OCI-LY7 (cell line): Measurements from ENCODE around the gene NSG1. TPM values are rescaled to one million over a fixed set of nuclear protein-coding genes. Genes with fewer than 3 reads are reported as not detected.

Experiments
- BruUV-seq: library from RNA; stranded (reverse); fragments of 400-500 nt; replicated peaks from 2 replicates; lab custom pipeline; 2021; lab: Mats Ljungman, UMichigan
- CTCF ChIA-PET: fragments of 300-600 bp; sonication (Branson Sonifier 250); formaldehyde crosslinking; loops from one replicate; lab custom pipeline; 2022; ENCODE audit warnings: antibody characterized with exemption; ENCODE audit not compliant: unreplicated experiment; lab: Charles Lee
- POLR2A ChIA-PET: fragments of 300-600 bp; sonication (Branson Sonifier 250); formaldehyde crosslinking; loops from one replicate; lab custom pipeline; 2022; ENCODE audit warnings: antibody characterized with exemption; lab: Charles Lee
- DNase-seq: peaks from one replicate; pipeline ENCODE4 v3.0.0-alpha.2; 2015; ENCODE audit warnings: low spot score
- H2AFZ ChIP-seq: fragments of 200-600 bp; sonication (generic), shearing (Covaris generic); 2 replicates; pipeline ENCODE4 v1.6.1; 2014; ENCODE audit warnings: mild to moderate bottlenecking, antibody characterized with exemption, low read length, moderate library complexity
- H3K27ac ChIP-seq: fragments of 200-600 bp; sonication (generic); 2 replicates; pipeline ENCODE4 v1.5.1; 2014; ENCODE audit warnings: mixed run types, low read depth, mild to moderate bottlenecking, moderate library complexity, low read length, inconsistent platforms; ENCODE audit not compliant: poor library complexity, severe bottlenecking
- H3K36me3 ChIP-seq: fragments of 200-600 bp; sonication (generic); 2 replicates; pipeline ENCODE4 v1.6.1; 2014; ENCODE audit warnings: mild to moderate bottlenecking, antibody characterized with exemption, low read length, moderate library complexity, mixed read lengths; ENCODE audit not compliant: insufficient read depth
- H3K4me1 ChIP-seq: fragments of 200-600 bp; sonication (generic); 2 replicates; pipeline ENCODE4 v1.5.1; 2014; ENCODE audit warnings: mild to moderate bottlenecking, low read length; ENCODE audit not compliant: insufficient read depth, poor library complexity, severe bottlenecking
- H3K4me2 ChIP-seq: fragments of 200-600 bp; sonication (generic); 2 replicates; pipeline ENCODE4 v1.6.1; 2014; ENCODE audit warnings: mild to moderate bottlenecking, low read length
- H3K4me3 ChIP-seq: fragments of 200-600 bp; sonication (generic); 2 replicates; pipeline ENCODE4 v1.5.1; 2014; ENCODE audit warnings: mild to moderate bottlenecking, low read depth, low read length; ENCODE audit not compliant: poor library complexity, severe bottlenecking
- H3K79me2 ChIP-seq: fragments of 200-600 bp; sonication (generic); 2 replicates; pipeline ENCODE4 v1.6.1; 2016; ENCODE audit warnings: low read depth, mild to moderate bottlenecking, low read length, moderate library complexity, mixed read lengths; ENCODE audit not compliant: insufficient read depth
- H3K9me2 ChIP-seq: fragments of 200-600 bp; sonication (generic); 2 replicates; pipeline ENCODE4 v1.6.1; 2016; ENCODE audit warnings: mild to moderate bottlenecking, low read length, mixed read lengths; ENCODE audit not compliant: insufficient read depth
- H3K9me3 ChIP-seq: fragments of 200-600 bp; sonication (generic); 2 replicates; pipeline ENCODE4 v1.6.1; 2014; ENCODE audit warnings: mild to moderate bottlenecking, mixed run types, low read length, mixed read lengths
- H4K20me1 ChIP-seq: fragments of 200-600 bp; sonication (generic); 2 replicates; pipeline ENCODE4 v1.6.1; 2014; ENCODE audit warnings: mild to moderate bottlenecking, antibody characterized with exemption, low read length, moderate library complexity, mixed read lengths; ENCODE audit not compliant: insufficient read depth
- EZH2phosphoT487 ChIP-seq: fragments of 200-600 bp; sonication (generic); IDR thresholded peaks from 2 replicates; pipeline ENCODE4 v1.6.1; 2018; ENCODE audit warnings: low read depth, borderline replicate concordance, mild to moderate bottlenecking, mixed run types, antibody characterized with exemption, low read length, moderate library complexity, mixed read lengths
- intact Hi-C: fragments of 100-400 bp; cut with micrococcal nuclease; formaldehyde crosslinking; loops from one replicate; pipeline ENCODE4 v1.10.0; 2022; ENCODE audit not compliant: unreplicated experiment
- total RNA-seq, 2 experiments: library from RNA; depleted of rRNA in 1 of 2; stranded (reverse); fragments of >200 nt in 1 of 2; shearing (Covaris generic) in 1 of 2; gene quantifications; 2 replicates each; pipeline ENCODE4 v1.2.3, GENCODE V29; 2014 to 2022
- TF ChIP-seq, protein P1 (sequence below): fragments of 200-600 bp; sonication (generic); conservative IDR thresholded peaks from 2 replicates; pipeline ENCODE4 v1.5.1; 2014; ENCODE audit warnings: mild to moderate bottlenecking, antibody characterized with exemption, low read length, moderate library complexity, mixed read lengths

The NSG1 gene
- total RNA-seq, 2 experiments from 2014 or later = 35.5 to 38.8 TPM

DNA sequence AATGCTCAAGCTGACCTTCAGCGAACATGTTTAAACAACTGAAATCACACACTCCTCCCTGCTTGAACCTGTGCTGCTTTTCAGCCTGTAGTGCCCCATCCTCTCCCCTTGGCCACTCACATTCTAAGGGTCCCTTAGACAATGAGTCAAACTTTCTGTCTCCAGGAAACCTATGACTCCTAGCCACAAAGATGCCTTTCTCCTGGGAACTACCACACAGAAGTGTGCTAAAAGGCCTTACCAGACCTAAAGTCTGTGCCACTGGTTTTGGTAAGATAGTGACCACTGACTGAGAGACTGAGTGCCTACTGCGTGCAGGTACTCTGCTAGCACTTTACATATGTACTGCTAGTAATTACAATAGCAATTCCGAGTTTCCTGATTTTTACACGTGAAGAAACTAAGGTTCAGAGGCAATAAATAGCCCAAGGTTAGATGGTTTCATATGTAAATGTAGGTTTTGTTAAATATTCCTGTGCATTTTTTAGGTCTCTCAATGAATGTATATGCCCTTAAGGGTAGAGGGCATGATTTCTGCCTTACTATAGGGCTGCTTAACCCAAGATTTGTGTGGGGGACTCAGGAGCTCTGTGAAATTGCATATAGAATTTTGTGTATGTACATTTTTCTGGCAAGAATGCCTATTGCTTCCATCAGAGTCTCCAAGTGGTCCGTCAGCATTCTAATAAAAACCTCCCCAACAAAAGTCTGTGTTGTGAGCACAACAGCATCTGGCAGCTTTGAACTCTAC is 71.1 kb downstream of the NSG1 start:
- Histone ChIP-seq H2AFZ (no peak overlapping the region), H4K20me1 (no peaks in the 10 kb centered on the region), H3K36me3 (peaks cover 53% of the 10 kb centered on the region), H3K9me3 (no peaks in the 10 kb centered on the region), H3K4me3 (no peak overlapping the region), H3K79me2 (no peaks in the 10 kb centered on the region), H3K27ac (no peak overlapping the region), H3K4me2 (peak overlapping the region; percentile 10; the same call in 1 of the 2 replicates), H3K4me1 (peaks cover 53% of the 10 kb centered on the region), H3K9me2 (no peaks in the 10 kb centered on the region)
- no peak for DNase-seq
- ChIA-PET CTCF (no interaction called here), POLR2A (interaction anchor here (0.6 to 1.2 kb wide), 3 partner anchors 8 to 116 kb away, joined by 3 to 4 read pairs (median 3); no protein-coding TSS in a partner anchor)
- intact Hi-C loops = no loop called here
- no peak for TF ChIP-seq EZH2phosphoT487
- TF ChIP-seq, protein P1, sequence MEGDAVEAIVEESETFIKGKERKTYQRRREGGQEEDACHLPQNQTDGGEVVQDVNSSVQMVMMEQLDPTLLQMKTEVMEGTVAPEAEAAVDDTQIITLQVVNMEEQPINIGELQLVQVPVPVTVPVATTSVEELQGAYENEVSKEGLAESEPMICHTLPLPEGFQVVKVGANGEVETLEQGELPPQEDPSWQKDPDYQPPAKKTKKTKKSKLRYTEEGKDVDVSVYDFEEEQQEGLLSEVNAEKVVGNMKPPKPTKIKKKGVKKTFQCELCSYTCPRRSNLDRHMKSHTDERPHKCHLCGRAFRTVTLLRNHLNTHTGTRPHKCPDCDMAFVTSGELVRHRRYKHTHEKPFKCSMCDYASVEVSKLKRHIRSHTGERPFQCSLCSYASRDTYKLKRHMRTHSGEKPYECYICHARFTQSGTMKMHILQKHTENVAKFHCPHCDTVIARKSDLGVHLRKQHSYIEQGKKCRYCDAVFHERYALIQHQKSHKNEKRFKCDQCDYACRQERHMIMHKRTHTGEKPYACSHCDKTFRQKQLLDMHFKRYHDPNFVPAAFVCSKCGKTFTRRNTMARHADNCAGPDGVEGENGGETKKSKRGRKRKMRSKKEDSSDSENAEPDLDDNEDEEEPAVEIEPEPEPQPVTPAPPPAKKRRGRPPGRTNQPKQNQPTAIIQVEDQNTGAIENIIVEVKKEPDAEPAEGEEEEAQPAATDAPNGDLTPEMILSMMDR = no peak
- no TSS peak for BruUV-seq

DNA sequence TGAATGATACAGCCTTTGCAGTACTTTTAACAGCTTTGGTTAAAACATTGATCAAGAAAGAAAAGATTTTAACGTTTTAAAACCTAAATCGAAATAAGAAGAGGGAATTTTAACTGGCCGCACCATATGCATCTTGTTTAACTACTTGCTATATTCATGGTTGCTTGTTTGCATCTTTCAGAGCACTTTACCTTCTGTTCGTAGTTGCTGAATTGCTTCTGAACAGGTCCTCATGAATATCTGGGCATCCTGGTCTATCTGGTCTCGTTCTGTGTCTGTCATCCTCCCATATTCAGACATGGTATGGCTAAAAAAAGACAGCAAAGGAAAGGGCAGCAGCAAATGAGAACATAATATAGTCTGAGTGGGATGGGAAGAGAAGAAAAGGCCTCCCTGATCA is 72.3 kb downstream of the NSG1 start:
- ChIA-PET POLR2A (no interaction called here), CTCF (no interaction called here)
- Histone ChIP-seq H3K9me3 (no peaks in the 10 kb centered on the region), H2AFZ (no peak overlapping the region), H4K20me1 (no peaks in the 10 kb centered on the region), H3K4me3 (no peak overlapping the region), H3K79me2 (no peaks in the 10 kb centered on the region), H3K4me2 (no peak overlapping the region), H3K9me2 (no peaks in the 10 kb centered on the region), H3K36me3 (peaks cover 42% of the 10 kb centered on the region), H3K27ac (no peak overlapping the region), H3K4me1 (peaks cover 47% of the 10 kb centered on the region)
- no TSS peak for BruUV-seq
- TF ChIP-seq, protein P1 = no peak
- no peak for TF ChIP-seq EZH2phosphoT487
- intact Hi-C loops = no loop called here
- DNase-seq = no peak

DNA sequence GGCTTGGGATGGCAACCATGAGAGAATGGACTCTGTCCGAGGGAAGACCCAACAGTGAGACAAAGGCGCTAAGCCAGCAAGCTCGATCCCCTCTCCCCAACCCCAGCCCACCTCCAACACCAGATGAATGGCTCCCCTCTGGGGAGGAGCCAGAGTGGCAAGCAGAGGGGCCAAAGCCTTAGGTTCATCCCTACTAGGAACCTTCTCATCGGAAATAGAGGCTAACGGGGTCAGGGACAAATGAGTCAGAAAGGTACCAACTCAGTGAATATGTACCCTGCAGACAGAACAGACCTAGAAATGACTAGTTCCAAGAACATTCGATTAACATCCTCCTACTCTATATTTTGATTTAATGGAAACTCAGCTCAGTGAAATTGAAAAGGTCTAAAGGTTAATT is 73.9 kb downstream of the NSG1 start:
- H4K20me1 ChIP-seq = no peaks in the 10 kb centered on the region
- POLR2A ChIA-PET = interaction anchor here (0.6 kb wide), 1 partner anchor 10 kb away, joined by 3 read pairs; no protein-coding TSS in a partner anchor
- peaks cover 44% of the 10 kb centered on the region for H3K36me3 ChIP-seq
- H3K4me1 ChIP-seq = peaks cover 31% of the 10 kb centered on the region
- H3K79me2 ChIP-seq = no peaks in the 10 kb centered on the region
- CTCF ChIA-PET = no interaction called here
- H3K27ac ChIP-seq = no peak overlapping the region
- no peak overlapping the region for H3K4me2 ChIP-seq
- no TSS peak for BruUV-seq
- TF ChIP-seq EZH2phosphoT487 = no peak
- TF ChIP-seq, protein P1 = no peak
- DNase-seq = no peak
- no peaks in the 10 kb centered on the region for H3K9me2 ChIP-seq
- intact Hi-C loops = no loop called here
- H3K9me3 ChIP-seq = no peaks in the 10 kb centered on the region
- no peak overlapping the region for H2AFZ ChIP-seq
- no peak overlapping the region for H3K4me3 ChIP-seq
